K562 (cell line): Measurements from ENCODE around the gene ALDH7A1. TPM values are rescaled to one million over a fixed set of nuclear protein-coding genes. Genes with fewer than 3 reads are reported as not detected.
A peak's percentile ranks its signal among the peaks of the same experiment; 100 is the strongest.

Source experiments
- CEBPB ChIP-seq: fragments of 450-650 bp; IDR thresholded peaks from 2 replicates; pipeline ENCODE4 v1.6.1; 2016; ENCODE audit warnings: missing genetic modification characterization, missing compliant biosample characterization
- CEBPG ChIP-seq, 3 experiments: fragments of 200-800 bp in 1 of 3; sonication (Bioruptor generic) in 1 of 3; sonication (generic) in 1 of 3; formaldehyde crosslinking in 1 of 3; IDR thresholded peaks in 2 of 3; conservative IDR thresholded peaks in 1 of 3; 2 replicates each; pipeline versions ENCODE4 v1.6.1 to v1.8.0; 2016 to 2022; ENCODE audit warnings: missing compliant biosample characterization in 2 of 3, missing genetic modification characterization in 2 of 3, mild to moderate bottlenecking in 1 of 3, missing genetic modification reagents in 1 of 3
- COPS2 ChIP-seq: fragments of 450-650 bp; conservative IDR thresholded peaks from 2 replicates; pipeline ENCODE4 v1.6.1; 2016; ENCODE audit warnings: mild to moderate bottlenecking, moderate library complexity
- GTF2E2 ChIP-seq: fragments of 200-800 bp; sonication (Bioruptor generic); IDR thresholded peaks from 2 replicates; pipeline ENCODE4 v1.6.1; 2016; ENCODE audit warnings: missing genetic modification characterization, missing compliant biosample characterization
- ID3 ChIP-seq, 2 experiments: fragments of 250-450 bp in 1 of 2; fragments of 450-650 bp in 1 of 2; sonication (Bioruptor Pico) in 1 of 2; IDR thresholded peaks; 2 replicates each; pipeline versions ENCODE4 v1.6.1 to v1.8.0; 2016 to 2021; ENCODE audit warnings: mild to moderate bottlenecking in 2 of 2, moderate library complexity in 2 of 2, missing compliant biosample characterization in 1 of 2, missing genetic modification characterization in 1 of 2
- JUND ChIP-seq, 2 experiments: IDR thresholded peaks; 2 replicates in 1 of 2; 3 replicates in 1 of 2; pipeline ENCODE4 v1.6.1; 2011; ENCODE audit warnings: borderline replicate concordance in 2 of 2, low read depth in 2 of 2, low read length in 2 of 2, improper control_type of control experiment in 1 of 2, missing biosample characterization in 1 of 2, missing genetic modification characterization in 1 of 2, missing genetic modification reagents in 1 of 2
- KLF10 ChIP-seq: fragments of 250-450 bp; sonication (Bioruptor Pico); IDR thresholded peaks from 2 replicates; pipeline ENCODE4 v1.6.1; 2021; ENCODE audit warnings: matching md5 sums
- MLX ChIP-seq, 2 experiments: fragments of 450-650 bp in 1 of 2; sonication (generic) in 1 of 2; formaldehyde crosslinking; conservative IDR thresholded peaks; 2 replicates each; pipeline versions ENCODE4 v1.4.0 to v1.8.1; 2020 to 2022; ENCODE audit warnings: mild to moderate bottlenecking in 1 of 2, missing genetic modification reagents in 1 of 2
- NCOA2 ChIP-seq, 2 experiments: fragments of 450-650 bp; IDR thresholded peaks; 2 replicates each; pipeline ENCODE4 v1.6.1; 2018; ENCODE audit warnings: mild to moderate bottlenecking in 2 of 2, moderate library complexity in 1 of 2; ENCODE audit not compliant: partially characterized antibody in 2 of 2
- NEUROD1 ChIP-seq: fragments of 150-350 bp; IDR thresholded peaks from 2 replicates; pipeline ENCODE4 v1.6.1; 2014; ENCODE audit warnings: borderline replicate concordance, low read length, low read depth; ENCODE audit not compliant: partially characterized antibody
- SMAD3 ChIP-seq: fragments of 450-650 bp; formaldehyde crosslinking; conservative IDR thresholded peaks from 2 replicates; pipeline ENCODE4 v1.4.0; 2020; ENCODE audit warnings: mild to moderate bottlenecking
- TFAP4 ChIP-seq: sonication (generic); formaldehyde crosslinking; IDR thresholded peaks from 2 replicates; pipeline ENCODE4 v1.8.0; 2022; ENCODE audit warnings: missing genetic modification reagents, mild to moderate bottlenecking, moderate library complexity, borderline replicate concordance
- TSHZ1 ChIP-seq: fragments of 250-450 bp; sonication (Bioruptor Pico); IDR thresholded peaks from 2 replicates; pipeline ENCODE4 v1.4.0; 2020; ENCODE audit warnings: mild to moderate bottlenecking, moderate library complexity
- ZBTB17 ChIP-seq: fragments of 450-650 bp; formaldehyde crosslinking; IDR thresholded peaks from 2 replicates; pipeline ENCODE4 v1.4.0; 2020; ENCODE audit warnings: mild to moderate bottlenecking
- ZBTB33 ChIP-seq: sonication (generic); formaldehyde crosslinking; IDR thresholded peaks from 2 replicates; pipeline ENCODE4 v1.8.1; 2023; ENCODE audit warnings: mild to moderate bottlenecking, missing genetic modification reagents
- ZFP30 ChIP-seq: fragments of 250-450 bp; sonication (Bioruptor Pico); IDR thresholded peaks from 2 replicates; pipeline ENCODE4 v1.8.0; 2022; ENCODE audit warnings: moderate library complexity, mild to moderate bottlenecking, inconsistent platforms, borderline replicate concordance
- ZNF124 ChIP-seq: sonication (generic); formaldehyde crosslinking; IDR thresholded peaks from 2 replicates; pipeline ENCODE4 v1.8.1; 2022; ENCODE audit warnings: missing genetic modification reagents
- ZNF23 ChIP-seq: fragments of 250-450 bp; sonication (Bioruptor Pico); IDR thresholded peaks from 2 replicates; pipeline ENCODE4 v1.4.0; 2020; ENCODE audit warnings: mild to moderate bottlenecking
- ZNF717 ChIP-seq: fragments of 250-450 bp; sonication (Bioruptor Pico); IDR thresholded peaks from 2 replicates; pipeline ENCODE4 v1.5.0; 2021
- polyA plus RNA-seq, 8 experiments: library from polyadenylated mRNA; depleted of rRNA in 4 of 8; stranded (reverse) in 5 of 8; unstranded in 3 of 8; fragments of >200 nt; fragmentation: Nextera tagmentation in 2 of 8; fragmentation: Illumina TruSeq in 1 of 8; extraction: Ambion mirVana in 2 of 8; extraction: Trizol in 1 of 8; gene quantifications; 2 replicates each; pipeline versions ENCODE4 v1.2.1 to v1.2.3, GENCODE V29; 2011 to 2014; ENCODE audit warnings: inconsistent platforms in 1 of 8, missing spikeins in 1 of 8
- total RNA-seq, 7 experiments: library from RNA; depleted of rRNA in 6 of 7; stranded (reverse); fragments of >200 nt in 6 of 7; fragmentation: Illumina TruSeq in 2 of 7; extraction: Trizol in 2 of 7; gene quantifications; 2 replicates each; pipeline versions ENCODE4 v1.2.1 to v1.2.3, GENCODE V29; 2011 to 2021; ENCODE audit warnings: low replicate concordance in 1 of 7

Gene ALDH7A1
- total and polyA plus RNA-seq, 9 of the 15 experiments (the other 6 are each of a cell fraction or from before 2014, with no cell fraction given), result 0.04 to 0.49 TPM; not detected in 7

GRCh38 chr5:126514131-126514557 lies 80.9 kb downstream of the ALDH7A1 start (continued):
- TF ChIP-seq NEUROD1 (peak; percentile 34), SMAD3 (CRISPR knock-in tag) (no peak), ZFP30 (CRISPR knock-in tag) (no peak), TSHZ1 (CRISPR knock-in tag) (no peak), ZNF124 (CRISPR knock-in tag) (no peak), GTF2E2 (tag) (0 out of 2 replicates have a peak, but pooled peaks have one; percentile 78), JUND (IDR thresholded peaks at IDR 0.05; ENCODE audit: borderline replicate concordance, low read depth, low read length) (peak; percentile 68), JUND (tag; IDR thresholded peaks at IDR 0.05; ENCODE audit: borderline replicate concordance, low read depth, low read length) (peak; percentile 69; the same call in 1 of the 3 replicates), CEBPB (tag) (no peak), NCOA2 (IDR thresholded peaks at IDR 0.05; ENCODE audit: partially characterized antibody in 2 of 2) (no peak), TFAP4 (CRISPR knock-in tag) (no peak; the same call in 1 of the 2 replicates), ZNF717 (CRISPR knock-in tag) (no peak), ZBTB17 (CRISPR knock-in tag) (no peak), KLF10 (CRISPR knock-in tag) (no peak), MLX (CRISPR knock-in tag; conservative IDR thresholded peaks at IDR 0.05) (no peak), ZNF23 (CRISPR knock-in tag) (no peak), CEBPG (CRISPR knock-in tag; IDR thresholded peaks at IDR 0.05) (no peak), CEBPG (tag; conservative IDR thresholded peaks at IDR 0.05 in 1 of 2, IDR thresholded peaks at IDR 0.05 in 1 of 2) (no peak), COPS2 (no peak), ZBTB33 (CRISPR knock-in tag) (no peak), ID3 (CRISPR knock-in tag; IDR thresholded peaks at IDR 0.05) (no peak), ID3 (tag; IDR thresholded peaks at IDR 0.05) (peak; percentile 97)
